K562 (cell line): ENCODE measurements around the gene BAD. TPM values are rescaled to one million over a fixed set of nuclear protein-coding genes. Genes with fewer than 3 reads are reported as not detected.
A peak's percentile ranks its signal among the peaks of the same experiment; 100 is the strongest.

Experiments used
- ETV5 ChIP-seq: sonication (generic); formaldehyde crosslinking; IDR thresholded peaks from 2 replicates; pipeline ENCODE4 v1.4.0; 2020; ENCODE audit warnings: low read depth, mild to moderate bottlenecking, missing genetic modification reagents
- EZH2 ChIP-seq: IDR thresholded peaks from 2 replicates; pipeline ENCODE4 v1.6.1; 2012; ENCODE audit warnings: low read depth, mild to moderate bottlenecking, inconsistent platforms, low read length, borderline replicate concordance
- GABPB1 ChIP-seq: sonication (generic); formaldehyde crosslinking; IDR thresholded peaks from 2 replicates; pipeline ENCODE4 v1.8.0; 2022; ENCODE audit warnings: mild to moderate bottlenecking, missing genetic modification reagents
- HDAC1 ChIP-seq, 2 experiments: fragments of 450-650 bp; IDR thresholded peaks; 2 replicates each; pipeline ENCODE4 v1.6.1; 2016 to 2017; ENCODE audit warnings: inconsistent platforms in 1 of 2, mild to moderate bottlenecking in 1 of 2, moderate library complexity in 1 of 2
- HMGN3 ChIP-seq: IDR thresholded peaks from 2 replicates; pipeline ENCODE4 v1.6.1; 2011; ENCODE audit warnings: borderline replicate concordance, low read depth, mild to moderate bottlenecking, mixed read lengths, low read length; ENCODE audit not compliant: insufficient read length; ENCODE audit errors: extremely low read depth
- MCM3 ChIP-seq: fragments of 450-650 bp; IDR thresholded peaks from 2 replicates; pipeline ENCODE4 v1.6.1; 2016
- MTA2 ChIP-seq: fragments of 450-650 bp; IDR thresholded peaks from 2 replicates; pipeline ENCODE4 v1.6.1; 2016; ENCODE audit warnings: low read depth
- NONO ChIP-seq, 2 experiments: fragments of 200-400 bp in 1 of 2; fragments of 450-650 bp in 1 of 2; formaldehyde crosslinking in 1 of 2; IDR thresholded peaks; 2 replicates each; pipeline ENCODE4 v1.6.1; 2017; ENCODE audit warnings: low read depth in 2 of 2, mild to moderate bottlenecking in 2 of 2, moderate library complexity in 2 of 2, low read length in 1 of 2
- PTRF ChIP-seq: fragments of 450-650 bp; IDR thresholded peaks from 2 replicates; pipeline ENCODE4 v1.6.1; 2016; ENCODE audit warnings: mild to moderate bottlenecking, missing genetic modification characterization, missing compliant biosample characterization
- SMAD4 ChIP-seq: fragments of 250-450 bp; sonication (Bioruptor Pico); conservative IDR thresholded peaks from 2 replicates; pipeline ENCODE4 v1.8.0; 2021; ENCODE audit warnings: inconsistent platforms, mild to moderate bottlenecking, moderate library complexity
- SNRNP70 ChIP-seq: fragments of 200-400 bp; formaldehyde crosslinking; optimal IDR thresholded peaks from 2 replicates; pipeline ENCODE3; 2017; ENCODE audit warnings: low read depth, low read length
- SP2 ChIP-seq: IDR thresholded peaks from 2 replicates; pipeline ENCODE4 v1.6.1; 2011; ENCODE audit warnings: mild to moderate bottlenecking, low read depth, low read length, moderate library complexity; ENCODE audit not compliant: poor library complexity, severe bottlenecking; ENCODE audit errors: extremely low read depth
- TBP ChIP-seq: optimal IDR thresholded peaks from 2 replicates; pipeline ENCODE3; 2011; ENCODE audit warnings: low read depth, low read length, improper control_type of control experiment
- ZFX ChIP-seq: sonication (generic); formaldehyde crosslinking; IDR thresholded peaks from 2 replicates; pipeline ENCODE4 v1.8.0; 2022; ENCODE audit warnings: mild to moderate bottlenecking, missing genetic modification reagents, moderate library complexity
- ZNF77 ChIP-seq: fragments of 250-450 bp; sonication (Bioruptor Pico); IDR thresholded peaks from 2 replicates; pipeline ENCODE4 v1.5.0; 2020
- polyA plus RNA-seq, 8 experiments: library from polyadenylated mRNA; depleted of rRNA in 4 of 8; stranded (reverse) in 5 of 8; unstranded in 3 of 8; fragments of >200 nt; fragmentation: Nextera tagmentation in 2 of 8; fragmentation: Illumina TruSeq in 1 of 8; extraction: Ambion mirVana in 2 of 8; extraction: Trizol in 1 of 8; gene quantifications; 2 replicates each; pipeline versions ENCODE4 v1.2.1 to v1.2.3, GENCODE V29; 2011 to 2014; ENCODE audit warnings: inconsistent platforms in 1 of 8, missing spikeins in 1 of 8
- total RNA-seq, 7 experiments: library from RNA; depleted of rRNA in 6 of 7; stranded (reverse); fragments of >200 nt in 6 of 7; fragmentation: Illumina TruSeq in 2 of 7; extraction: Trizol in 2 of 7; gene quantifications; 2 replicates each; pipeline versions ENCODE4 v1.2.1 to v1.2.3, GENCODE V29; 2011 to 2021; ENCODE audit warnings: low replicate concordance in 1 of 7
- TF ChIP-seq, protein P1 (sequence below): fragments of 450-650 bp; IDR thresholded peaks from 2 replicates; pipeline ENCODE4 v1.7.1; 2018; ENCODE audit warnings: mild to moderate bottlenecking, low read depth; ENCODE audit not compliant: partially characterized antibody
- TF ChIP-seq, protein P2 (sequence below): sonication (generic); formaldehyde crosslinking; IDR thresholded peaks from 2 replicates; pipeline ENCODE4 v1.8.0; 2022; ENCODE audit warnings: mild to moderate bottlenecking, missing genetic modification reagents
- TF ChIP-seq, protein P3 (sequence below): fragments of 450-650 bp; formaldehyde crosslinking; IDR thresholded peaks from 2 replicates; pipeline ENCODE4 v1.4.0; 2020; ENCODE audit warnings: mild to moderate bottlenecking, moderate library complexity
- TF ChIP-seq, protein P4 (sequence below): fragments of 250-450 bp; sonication (Bioruptor Pico); IDR thresholded peaks from 2 replicates; pipeline ENCODE4 v1.8.0; 2022; ENCODE audit warnings: moderate library complexity, mild to moderate bottlenecking, inconsistent platforms
- TF ChIP-seq, protein P5 (sequence below): sonication (generic); formaldehyde crosslinking; IDR thresholded peaks from 2 replicates; pipeline ENCODE4 v1.8.1; 2023; ENCODE audit warnings: mild to moderate bottlenecking, missing genetic modification reagents

Gene BAD
- total and polyA plus RNA-seq, 9 of the 15 experiments (the other 6 are each of a cell fraction or from before 2014, with no cell fraction given), result 0.61 to 45.6 (median 11.8) TPM

DNA sequence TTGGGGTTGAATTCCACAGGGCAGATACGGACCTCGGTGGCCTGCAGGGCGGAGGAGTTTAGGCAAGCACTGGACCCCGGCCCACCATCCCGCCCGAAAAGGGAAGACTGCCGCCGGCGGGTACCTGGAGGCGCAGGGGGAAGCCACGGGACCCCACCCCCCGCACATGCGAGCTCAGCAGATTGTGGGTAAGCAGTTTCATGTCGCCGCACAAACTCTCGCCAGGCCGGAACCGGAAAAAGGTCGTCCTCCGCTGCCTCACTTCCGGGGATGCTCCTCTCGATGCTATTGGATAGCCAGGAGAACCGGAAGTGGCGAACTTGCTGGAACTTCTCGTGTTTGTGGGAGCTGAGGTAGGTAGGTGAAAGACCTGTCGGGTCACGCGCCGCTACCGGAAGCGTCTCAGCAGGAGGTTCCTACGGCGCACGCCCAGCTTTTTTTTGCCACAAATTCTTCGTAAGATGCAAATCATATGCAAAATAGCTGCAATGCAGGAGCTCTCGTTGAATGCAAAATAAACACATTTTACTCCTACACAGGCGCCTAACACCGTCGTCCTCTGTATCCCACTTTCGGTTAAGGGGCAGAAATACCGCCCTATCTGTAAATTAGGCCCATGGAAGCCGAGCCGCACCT lies 33.0 kb upstream of the BAD start, which contains the start of gene TRMT112 (continued):
- TF ChIP-seq HMGN3 (no peak), MCM3 (no peak), ZNF77 (CRISPR knock-in tag) (0 out of 2 replicates have a peak, but pooled peaks have one; percentile 54), SP2 (peak; percentile 33), MTA2 (no peak), TBP (peak; percentile 77), EZH2 (no peak), ZFX (CRISPR knock-in tag) (no peak; the same call in 1 of the 2 replicates), SNRNP70 (no peak), PTRF (tag) (no peak), ETV5 (CRISPR knock-in tag) (peak; percentile 93), NONO (IDR thresholded peaks at IDR 0.05; ENCODE audit: low read depth in 2 of 2, low read length in 1 of 2) (no peak), HDAC1 (IDR thresholded peaks at IDR 0.05) (peak in 1 of 2 experiments; percentile 91; a peak in 2 of 4 replicates), SMAD4 (CRISPR knock-in tag) (0 out of 2 replicates have a peak, but pooled peaks have one; percentile 10), GABPB1 (peak; percentile 96)
- TF ChIP-seq, protein P1, sequence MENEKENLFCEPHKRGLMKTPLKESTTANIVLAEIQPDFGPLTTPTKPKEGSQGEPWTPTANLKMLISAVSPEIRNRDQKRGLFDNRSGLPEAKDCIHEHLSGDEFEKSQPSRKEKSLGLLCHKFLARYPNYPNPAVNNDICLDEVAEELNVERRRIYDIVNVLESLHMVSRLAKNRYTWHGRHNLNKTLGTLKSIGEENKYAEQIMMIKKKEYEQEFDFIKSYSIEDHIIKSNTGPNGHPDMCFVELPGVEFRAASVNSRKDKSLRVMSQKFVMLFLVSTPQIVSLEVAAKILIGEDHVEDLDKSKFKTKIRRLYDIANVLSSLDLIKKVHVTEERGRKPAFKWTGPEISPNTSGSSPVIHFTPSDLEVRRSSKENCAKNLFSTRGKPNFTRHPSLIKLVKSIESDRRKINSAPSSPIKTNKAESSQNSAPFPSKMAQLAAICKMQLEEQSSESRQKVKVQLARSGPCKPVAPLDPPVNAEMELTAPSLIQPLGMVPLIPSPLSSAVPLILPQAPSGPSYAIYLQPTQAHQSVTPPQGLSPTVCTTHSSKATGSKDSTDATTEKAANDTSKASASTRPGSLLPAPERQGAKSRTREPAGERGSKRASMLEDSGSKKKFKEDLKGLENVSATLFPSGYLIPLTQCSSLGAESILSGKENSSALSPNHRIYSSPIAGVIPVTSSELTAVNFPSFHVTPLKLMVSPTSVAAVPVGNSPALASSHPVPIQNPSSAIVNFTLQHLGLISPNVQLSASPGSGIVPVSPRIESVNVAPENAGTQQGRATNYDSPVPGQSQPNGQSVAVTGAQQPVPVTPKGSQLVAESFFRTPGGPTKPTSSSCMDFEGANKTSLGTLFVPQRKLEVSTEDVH, result peak; percentile 90
- TF ChIP-seq, protein P2, sequence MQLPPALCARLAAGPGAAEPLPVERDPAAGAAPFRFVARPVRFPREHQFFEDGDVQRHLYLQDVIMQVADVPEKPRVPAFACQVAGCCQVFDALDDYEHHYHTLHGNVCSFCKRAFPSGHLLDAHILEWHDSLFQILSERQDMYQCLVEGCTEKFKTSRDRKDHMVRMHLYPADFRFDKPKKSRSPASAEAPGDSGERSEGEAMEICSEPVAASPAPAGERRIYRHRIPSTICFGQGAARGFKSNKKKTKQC (CRISPR knock-in tag), result peak; percentile 55; the same call in 1 of the 2 replicates
- TF ChIP-seq, protein P3, sequence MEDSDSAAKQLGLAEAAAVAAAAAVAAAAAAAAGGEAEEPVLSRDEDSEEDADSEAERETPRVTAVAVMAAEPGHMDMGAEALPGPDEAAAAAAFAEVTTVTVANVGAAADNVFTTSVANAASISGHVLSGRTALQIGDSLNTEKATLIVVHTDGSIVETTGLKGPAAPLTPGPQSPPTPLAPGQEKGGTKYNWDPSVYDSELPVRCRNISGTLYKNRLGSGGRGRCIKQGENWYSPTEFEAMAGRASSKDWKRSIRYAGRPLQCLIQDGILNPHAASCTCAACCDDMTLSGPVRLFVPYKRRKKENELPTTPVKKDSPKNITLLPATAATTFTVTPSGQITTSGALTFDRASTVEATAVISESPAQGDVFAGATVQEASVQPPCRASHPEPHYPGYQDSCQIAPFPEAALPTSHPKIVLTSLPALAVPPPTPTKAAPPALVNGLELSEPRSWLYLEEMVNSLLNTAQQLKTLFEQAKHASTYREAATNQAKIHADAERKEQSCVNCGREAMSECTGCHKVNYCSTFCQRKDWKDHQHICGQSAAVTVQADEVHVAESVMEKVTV (CRISPR knock-in tag), result no peak
- TF ChIP-seq, protein P4, sequence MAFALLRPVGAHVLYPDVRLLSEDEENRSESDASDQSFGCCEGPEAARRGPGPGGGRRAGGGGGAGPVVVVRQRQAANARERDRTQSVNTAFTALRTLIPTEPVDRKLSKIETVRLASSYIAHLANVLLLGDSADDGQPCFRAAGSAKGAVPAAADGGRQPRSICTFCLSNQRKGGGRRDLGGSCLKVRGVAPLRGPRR (CRISPR knock-in tag), result no peak
- TF ChIP-seq, protein P5, sequence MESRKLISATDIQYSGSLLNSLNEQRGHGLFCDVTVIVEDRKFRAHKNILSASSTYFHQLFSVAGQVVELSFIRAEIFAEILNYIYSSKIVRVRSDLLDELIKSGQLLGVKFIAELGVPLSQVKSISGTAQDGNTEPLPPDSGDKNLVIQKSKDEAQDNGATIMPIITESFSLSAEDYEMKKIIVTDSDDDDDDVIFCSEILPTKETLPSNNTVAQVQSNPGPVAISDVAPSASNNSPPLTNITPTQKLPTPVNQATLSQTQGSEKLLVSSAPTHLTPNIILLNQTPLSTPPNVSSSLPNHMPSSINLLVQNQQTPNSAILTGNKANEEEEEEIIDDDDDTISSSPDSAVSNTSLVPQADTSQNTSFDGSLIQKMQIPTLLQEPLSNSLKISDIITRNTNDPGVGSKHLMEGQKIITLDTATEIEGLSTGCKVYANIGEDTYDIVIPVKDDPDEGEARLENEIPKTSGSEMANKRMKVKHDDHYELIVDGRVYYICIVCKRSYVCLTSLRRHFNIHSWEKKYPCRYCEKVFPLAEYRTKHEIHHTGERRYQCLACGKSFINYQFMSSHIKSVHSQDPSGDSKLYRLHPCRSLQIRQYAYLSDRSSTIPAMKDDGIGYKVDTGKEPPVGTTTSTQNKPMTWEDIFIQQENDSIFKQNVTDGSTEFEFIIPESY (CRISPR knock-in tag), result peak; percentile 50; the same call in 1 of the 2 replicates
